Hepatocyte (in vitro differentiated cells): ENCODE data around the gene GRIK4.

Experiments
- EZH2phosphoT487 ChIP-seq: fragments of 200-600 bp; sonication (generic); IDR thresholded peaks from one replicate; pipeline ENCODE4 v1.6.1; 2018; ENCODE audit warnings: antibody characterized with exemption, mild to moderate bottlenecking, low read depth, moderate library complexity; ENCODE audit not compliant: unreplicated experiment, severe bottlenecking
- TF ChIP-seq, protein P1 (sequence below): fragments of 200-600 bp; sonication (generic); IDR thresholded peaks from 2 replicates; pipeline ENCODE4 v1.5.1; 2016; ENCODE audit warnings: antibody characterized with exemption, mild to moderate bottlenecking; ENCODE audit not compliant: poor library complexity

GRCh38 chr11:120615391-120615790 lies 103.8 kb downstream of the GRIK4 start:
- TF ChIP-seq, protein P1, sequence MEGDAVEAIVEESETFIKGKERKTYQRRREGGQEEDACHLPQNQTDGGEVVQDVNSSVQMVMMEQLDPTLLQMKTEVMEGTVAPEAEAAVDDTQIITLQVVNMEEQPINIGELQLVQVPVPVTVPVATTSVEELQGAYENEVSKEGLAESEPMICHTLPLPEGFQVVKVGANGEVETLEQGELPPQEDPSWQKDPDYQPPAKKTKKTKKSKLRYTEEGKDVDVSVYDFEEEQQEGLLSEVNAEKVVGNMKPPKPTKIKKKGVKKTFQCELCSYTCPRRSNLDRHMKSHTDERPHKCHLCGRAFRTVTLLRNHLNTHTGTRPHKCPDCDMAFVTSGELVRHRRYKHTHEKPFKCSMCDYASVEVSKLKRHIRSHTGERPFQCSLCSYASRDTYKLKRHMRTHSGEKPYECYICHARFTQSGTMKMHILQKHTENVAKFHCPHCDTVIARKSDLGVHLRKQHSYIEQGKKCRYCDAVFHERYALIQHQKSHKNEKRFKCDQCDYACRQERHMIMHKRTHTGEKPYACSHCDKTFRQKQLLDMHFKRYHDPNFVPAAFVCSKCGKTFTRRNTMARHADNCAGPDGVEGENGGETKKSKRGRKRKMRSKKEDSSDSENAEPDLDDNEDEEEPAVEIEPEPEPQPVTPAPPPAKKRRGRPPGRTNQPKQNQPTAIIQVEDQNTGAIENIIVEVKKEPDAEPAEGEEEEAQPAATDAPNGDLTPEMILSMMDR: no peak
- TF ChIP-seq EZH2phosphoT487: no peak
